ENCODE results near the gene CLEC10A.
"Not testable (repeated sequence)": the region's sequence is repeated elsewhere in the genome, so short reads cannot be mapped to it uniquely, and the experiment has no call there.

CLEC10A gene

DNA sequence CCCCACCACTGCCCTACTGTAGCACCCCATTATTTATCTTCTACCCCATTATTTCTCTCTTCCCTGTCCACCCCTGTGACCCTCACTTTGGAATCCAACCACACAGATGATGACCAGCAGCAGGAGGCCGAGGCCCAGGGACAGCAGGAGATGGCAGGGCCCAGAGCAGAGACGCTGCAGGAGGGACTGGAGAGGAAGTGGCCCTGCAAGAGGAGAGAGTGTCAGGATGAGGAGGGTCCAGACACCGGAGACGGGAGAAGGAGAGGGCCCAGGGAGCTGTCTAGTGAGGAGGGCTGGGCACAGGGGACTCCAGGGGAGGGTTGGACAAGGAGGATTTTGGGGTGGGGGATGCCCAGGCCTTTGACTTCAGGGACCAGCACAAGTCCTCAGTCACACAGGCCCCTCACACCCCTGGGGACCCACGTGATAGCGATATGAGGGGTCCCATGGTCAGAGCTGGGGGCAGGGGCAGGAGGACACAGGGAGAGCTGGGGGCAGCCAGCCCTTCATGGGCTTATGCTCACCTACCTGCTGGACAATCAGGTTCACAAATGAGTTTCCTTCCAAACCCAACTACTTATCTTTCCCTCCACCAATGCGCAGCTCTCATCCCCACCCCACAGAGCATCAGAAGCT lies 2.0 kb downstream of the CLEC10A start:
- in situ Hi-C loops (cut with HindIII; ENCODE audit: low sequenced_read_pairs): no loop called here

DNA sequence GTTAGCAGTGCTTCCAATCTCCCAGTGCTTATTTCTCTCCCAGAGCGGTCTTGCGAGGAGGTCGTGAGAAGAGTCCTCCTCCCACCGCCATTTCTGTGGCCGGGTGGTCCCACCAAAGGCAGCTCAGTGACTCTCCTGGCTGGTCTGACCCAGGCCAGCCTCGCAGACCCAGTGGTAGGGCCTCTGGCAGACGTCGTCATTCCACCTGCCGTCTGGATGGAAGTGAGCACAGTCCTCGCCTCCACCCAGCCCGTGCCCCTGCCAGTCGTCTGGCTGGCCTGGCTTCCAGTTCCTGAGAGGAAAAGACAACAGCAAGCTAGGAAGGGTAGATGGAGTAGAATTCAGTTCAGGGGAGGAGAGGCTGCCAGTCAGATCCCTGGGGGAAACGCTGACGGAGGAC lies 5.1 kb downstream of the CLEC10A start:
- in situ Hi-C loops (cut with HindIII; ENCODE audit: low sequenced_read_pairs): no loop called here

DNA sequence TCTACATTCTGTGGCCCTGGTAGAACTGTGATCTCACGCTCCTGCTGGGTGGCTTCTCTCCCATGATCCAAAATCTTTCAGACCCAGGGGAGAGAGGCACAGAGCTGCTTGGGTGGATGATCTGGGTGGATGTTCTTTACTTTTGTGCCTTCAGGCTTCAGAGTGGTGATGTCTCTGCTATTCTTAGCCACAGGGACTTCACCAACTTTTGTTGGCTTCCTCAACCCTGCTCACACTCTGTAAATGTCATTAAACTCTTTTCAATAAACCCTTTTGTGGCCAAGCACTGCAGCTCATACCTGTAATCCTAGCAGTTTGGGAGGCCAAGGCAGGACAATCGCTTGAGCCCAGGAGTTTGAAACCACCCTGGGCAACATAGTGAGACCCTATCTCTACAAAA lies 7.6 kb downstream of the CLEC10A start:
- in situ Hi-C loops (cut with HindIII; ENCODE audit: low sequenced_read_pairs): no loop called here

DNA sequence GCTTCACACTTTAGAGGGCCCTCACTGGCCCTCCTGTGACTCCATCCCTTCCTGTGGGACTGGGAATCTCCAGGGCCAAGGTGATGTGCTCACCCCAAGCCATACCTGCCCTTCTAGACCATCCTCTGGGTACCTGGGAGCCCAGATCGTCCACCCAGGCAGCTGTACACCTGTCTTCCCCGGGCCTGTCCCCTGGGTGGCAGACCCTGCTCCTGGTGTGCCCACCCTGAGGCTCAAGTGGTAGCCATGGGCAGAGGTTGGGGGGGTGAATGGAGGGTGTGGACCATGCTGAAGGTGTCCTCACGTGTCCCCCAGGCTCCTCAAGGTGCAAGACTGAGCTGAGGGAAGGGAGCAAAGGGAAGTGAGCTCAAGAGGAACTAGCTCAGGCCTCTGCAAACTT lies 9.3 kb downstream of the CLEC10A start:
- in situ Hi-C loops (cut with HindIII; ENCODE audit: low sequenced_read_pairs): no loop called here

DNA sequence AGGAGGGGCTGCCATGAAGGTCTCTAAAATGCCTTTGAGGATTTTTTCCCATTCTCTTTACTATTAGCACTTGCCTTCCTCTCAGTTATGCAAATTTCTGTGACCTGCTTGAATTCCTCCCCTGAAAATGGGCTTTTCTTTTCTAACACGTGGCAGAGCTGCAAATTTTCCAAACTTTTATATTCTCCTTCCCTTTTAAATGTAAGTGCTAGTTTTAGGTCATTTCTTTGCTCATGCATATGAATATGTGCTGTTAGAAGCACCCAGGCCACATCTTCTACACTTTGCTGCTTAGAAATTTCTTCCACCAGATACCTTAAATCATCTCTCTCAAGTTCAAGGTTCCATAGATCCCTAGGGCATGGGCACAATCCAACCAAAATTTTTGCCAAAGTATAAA lies 11.8 kb downstream of the CLEC10A start:
- in situ Hi-C loops (cut with HindIII; ENCODE audit: low sequenced_read_pairs): no loop called here

DNA sequence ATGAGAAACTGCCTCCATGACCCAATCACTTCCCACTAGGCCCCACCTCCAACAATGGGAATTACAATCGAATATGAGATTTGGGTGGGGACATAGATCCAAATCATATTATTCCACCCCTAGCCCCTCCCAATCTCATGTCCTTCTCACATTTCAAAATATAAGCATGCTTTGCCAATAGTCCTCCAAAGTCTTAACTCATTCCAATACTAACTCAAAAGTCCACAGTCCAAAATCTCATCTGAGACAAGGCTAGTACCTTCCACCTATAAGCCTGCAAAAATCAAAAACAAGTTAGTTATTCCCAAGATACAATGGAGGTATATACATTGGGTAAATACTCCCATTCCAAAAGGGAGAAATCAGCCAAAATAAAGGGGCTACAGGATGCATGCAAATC lies 12.9 kb downstream of the CLEC10A start:
- in situ Hi-C loops (cut with HindIII; ENCODE audit: low sequenced_read_pairs): no loop called here

DNA sequence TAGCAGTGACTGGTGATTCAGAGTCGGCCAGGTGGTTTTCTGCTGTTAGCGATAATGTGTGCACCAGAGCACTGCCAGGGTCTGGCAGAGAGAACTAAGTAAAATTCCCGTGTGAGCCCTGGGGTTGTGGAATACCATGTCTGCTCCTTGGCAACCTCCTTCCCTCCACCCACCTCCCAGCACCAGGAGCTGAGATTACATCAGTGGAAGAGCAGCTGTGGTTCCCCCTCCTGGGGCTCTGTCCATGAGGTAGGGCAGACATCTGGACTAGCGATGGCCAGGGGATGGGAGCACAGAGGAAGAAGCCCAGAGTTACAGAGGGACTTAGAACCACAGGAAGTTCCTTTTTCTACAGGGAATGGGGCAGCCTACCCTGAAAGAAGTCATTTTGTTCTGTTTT lies 15.8 kb downstream of the CLEC10A start:
- in situ Hi-C loops (cut with HindIII; ENCODE audit: low sequenced_read_pairs): no loop called here

DNA sequence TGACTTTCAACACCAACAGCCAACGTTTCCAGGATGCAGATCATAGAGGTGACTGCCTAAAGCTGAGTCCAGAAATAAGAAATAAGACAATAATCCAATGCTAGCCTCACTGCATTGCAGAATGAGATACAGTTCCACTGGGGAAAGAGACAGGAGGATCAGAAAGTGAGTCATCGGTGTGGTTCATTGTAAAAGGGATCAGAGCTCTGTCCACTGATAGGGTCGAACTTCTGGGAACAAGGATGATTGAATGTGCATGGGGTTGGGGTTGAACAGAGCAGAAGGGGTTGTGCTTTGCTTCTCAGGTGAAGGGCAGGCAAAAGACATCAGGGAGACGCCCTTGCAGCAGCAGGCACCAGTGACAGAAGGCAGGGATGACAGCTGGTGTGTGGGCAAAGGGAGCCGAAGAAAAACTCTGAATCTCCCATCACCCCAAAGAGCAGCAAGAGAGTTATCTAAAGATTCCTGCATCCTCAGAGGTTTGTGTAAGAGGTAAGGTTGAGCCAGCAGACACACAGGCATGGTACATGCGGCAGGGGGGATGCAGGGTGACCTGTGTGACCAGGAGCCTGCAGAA lies 16.4 kb downstream of the CLEC10A start:
- in situ Hi-C loops (cut with HindIII; ENCODE audit: low sequenced_read_pairs): no loop called here

DNA sequence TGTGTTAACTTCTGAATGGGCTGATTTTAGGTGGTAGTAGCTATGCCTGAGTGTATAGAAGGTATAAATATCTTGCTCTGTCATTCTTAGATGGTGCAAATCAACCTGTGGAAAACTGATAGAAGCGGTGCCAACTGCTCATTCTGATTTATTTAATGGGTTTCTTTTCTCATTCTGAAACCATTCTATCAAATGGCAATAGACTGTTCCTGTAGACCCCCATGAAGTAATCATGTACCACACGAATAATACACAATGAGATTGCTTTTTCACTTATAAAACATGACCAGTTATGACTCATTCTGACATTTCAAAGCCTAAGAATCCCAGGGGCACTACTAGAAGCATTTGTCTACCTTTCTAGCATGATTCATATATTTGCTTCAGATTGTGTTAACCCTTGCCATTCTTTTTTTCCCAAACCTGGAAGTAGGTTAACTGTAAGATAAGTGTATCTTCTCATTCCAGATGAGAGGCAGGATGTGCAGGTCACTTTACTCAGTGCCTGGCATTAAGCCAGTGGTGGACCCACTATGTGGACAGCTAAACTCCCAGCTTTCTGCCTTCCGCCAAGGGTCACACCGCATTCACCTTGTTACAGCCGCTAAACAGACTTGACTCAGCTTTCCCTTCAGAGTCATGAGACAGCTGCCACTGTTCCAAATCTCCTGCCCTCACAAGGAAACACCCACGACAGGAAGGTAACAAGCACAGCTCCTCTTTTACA lies 19.7 kb downstream of the CLEC10A start:
- in situ Hi-C loops (cut with HindIII; ENCODE audit: low sequenced_read_pairs): no loop called here

DNA sequence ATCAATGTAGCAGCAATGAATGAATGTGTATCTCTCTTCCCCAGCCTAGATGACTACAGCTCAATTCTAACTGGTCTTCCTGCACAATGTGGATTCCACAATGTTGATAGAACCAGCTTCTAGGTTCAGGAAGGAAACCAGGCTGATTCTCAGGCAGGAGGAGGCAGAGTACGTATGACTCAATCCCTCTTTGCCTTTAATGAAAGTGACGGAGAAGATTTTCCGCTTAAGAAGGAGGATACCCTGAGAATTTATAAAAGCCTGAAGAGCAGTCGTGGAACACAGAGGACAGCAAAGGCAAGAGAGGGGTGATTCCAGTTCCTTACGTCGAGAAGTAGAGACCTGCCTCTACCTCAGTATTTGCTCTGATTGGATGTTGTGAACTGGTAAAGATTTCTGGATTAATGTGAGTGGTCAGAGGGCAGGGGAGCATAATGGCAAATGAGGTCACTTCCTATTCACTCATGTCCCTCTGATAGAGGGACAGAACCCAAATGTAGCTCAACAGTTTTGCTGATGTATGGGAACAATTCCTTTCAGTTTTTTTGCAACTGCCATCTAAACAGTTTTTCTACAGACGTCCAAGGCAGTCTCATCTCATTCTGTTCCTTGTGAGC lies 21.1 kb downstream of the CLEC10A start:
- in situ Hi-C loops (cut with HindIII; ENCODE audit: low sequenced_read_pairs): no loop called here

DNA sequence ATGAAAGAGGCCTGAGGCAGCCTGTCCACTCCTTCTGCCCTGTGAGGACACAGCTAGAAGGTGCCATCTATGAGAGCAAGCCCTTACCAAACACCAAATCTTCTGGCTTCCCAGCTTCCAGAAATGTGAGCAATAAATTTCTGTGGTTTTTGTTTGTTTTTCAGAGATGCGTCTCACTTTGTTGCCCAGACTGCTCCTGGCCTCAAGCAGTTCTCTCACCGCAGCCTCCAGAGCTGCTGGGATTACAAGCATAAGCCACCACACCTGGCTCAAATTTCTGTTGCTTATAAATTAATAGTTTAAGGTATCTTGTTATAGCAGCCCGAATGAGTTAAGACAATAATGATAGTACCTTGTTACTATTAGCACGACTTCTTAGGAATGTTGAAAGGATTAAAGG lies 23.7 kb downstream of the CLEC10A start:
- in situ Hi-C loops (cut with HindIII; ENCODE audit: low sequenced_read_pairs): no loop called here

DNA sequence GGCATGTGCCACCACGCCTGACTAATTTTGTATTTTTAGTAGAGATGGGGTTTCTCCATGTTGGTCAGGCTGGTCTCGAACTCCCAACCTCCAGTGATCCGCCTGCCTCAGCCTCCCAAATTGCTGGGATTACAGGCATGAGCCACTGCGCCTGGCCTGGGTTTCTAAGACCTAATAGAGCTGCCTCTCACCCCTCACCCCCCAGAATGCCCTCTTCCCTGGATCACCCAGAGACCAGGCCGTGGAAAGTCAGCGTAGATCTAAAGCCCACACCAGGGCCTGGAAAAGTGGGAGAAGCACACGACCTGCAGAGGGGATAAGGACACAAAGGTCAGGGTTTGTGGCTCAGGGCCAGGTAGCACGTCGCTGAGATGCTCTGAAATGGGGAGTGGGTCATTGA lies 29.5 kb downstream of the CLEC10A start:
- in situ Hi-C loops (cut with HindIII; ENCODE audit: low sequenced_read_pairs): not testable (repeated sequence)

DNA sequence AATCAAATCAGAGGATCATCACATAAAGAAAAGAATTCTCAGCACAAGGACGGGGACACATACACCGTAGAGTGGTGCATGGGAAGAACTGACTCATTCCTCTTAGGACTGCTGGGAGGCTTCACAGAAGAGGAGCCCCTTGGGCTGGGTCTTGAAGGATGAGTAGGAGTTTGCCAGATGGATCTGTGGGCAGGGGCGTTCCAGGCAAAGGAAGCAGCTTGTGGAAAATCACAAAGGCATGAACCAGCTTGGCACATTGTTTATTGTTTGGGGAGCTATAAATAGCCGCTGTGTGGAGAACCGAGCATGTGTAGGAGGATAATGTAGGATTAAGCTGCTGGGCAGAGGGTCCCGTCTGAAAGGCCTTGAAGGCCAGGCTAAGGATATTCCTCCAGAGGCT lies 31.1 kb downstream of the CLEC10A start:
- in situ Hi-C loops (cut with HindIII; ENCODE audit: low sequenced_read_pairs): no loop called here

DNA sequence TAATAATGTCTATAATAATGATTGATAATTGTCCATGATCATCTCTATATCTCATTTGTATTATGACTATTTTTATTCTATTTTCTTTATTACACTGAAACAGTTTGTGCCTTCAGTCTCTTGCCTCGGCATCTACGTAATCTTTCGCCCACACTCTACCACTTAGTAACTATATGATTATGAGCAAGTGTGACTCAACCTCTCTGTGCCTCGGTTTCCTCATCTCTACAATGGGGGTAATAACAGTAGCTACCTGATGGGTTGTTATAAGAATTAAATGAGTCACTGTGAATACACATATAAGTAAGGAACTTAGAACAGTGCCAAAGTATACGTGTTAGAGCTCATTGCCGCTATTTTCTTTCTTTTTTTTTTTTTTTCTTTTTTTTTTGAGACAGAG lies 32.5 kb downstream of the CLEC10A start:
- in situ Hi-C loops (cut with HindIII; ENCODE audit: low sequenced_read_pairs): no loop called here

DNA sequence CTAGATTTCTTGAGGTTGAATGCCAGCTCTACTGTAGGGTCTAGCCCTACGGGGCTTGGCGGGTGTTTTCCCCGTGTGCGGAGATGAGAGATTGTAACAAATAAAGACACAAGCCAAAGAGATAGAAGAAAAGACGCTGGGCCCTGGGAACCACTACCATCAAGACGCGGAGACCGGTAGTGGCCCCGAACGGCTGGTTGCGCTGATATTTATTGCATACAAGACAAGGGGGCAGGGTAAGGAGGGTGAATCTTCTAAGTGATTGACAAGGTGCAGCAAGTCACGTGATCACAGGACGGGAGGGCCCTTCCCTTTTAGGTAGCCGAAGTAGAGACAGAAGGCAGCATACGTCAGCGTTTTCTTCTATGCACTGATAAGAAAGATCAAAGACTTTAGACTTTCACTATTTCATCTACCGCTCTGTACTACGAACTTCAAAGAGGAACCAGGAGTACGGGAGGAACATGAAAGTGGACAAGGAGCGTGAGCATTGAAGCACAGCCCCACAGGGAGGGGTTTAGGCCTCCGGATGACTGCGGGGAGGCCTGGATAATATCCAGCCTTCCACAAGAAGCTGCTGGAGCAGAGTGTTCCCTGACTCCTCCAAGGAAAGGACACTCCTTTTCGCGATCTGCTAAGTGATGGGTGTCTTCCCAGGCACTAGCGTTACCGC lies 33.2 kb downstream of the CLEC10A start:
- in situ Hi-C loops (cut with HindIII; ENCODE audit: low sequenced_read_pairs): not testable (repeated sequence)

DNA sequence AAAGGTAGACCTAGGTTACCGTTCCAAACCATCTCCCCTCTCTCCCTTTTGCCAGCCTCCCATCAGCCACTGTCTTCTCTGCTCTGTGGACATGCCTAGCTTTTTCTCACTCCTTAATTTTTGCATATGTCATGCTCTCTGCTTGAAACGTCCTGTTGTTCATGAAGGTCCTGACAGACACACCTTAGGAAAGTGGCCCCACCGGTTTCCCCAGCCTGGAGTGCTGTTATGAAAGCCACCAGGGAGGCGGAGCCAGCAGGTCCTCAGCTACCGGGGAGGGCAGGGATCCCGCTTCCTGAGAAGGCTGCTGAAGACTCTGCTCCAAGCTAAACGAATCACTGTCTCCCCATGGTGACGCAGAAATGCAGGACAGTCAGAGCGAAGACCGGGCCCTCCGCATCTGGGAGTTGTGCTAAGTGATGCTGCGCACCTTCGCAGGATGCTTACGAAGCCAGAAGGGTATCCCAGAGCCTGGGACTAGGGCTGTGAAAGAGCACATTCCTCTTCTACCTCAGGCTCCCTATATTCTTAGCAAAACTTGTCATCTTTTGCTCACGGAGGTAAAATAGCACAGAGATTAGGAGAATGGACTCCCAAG lies 33.8 kb downstream of the CLEC10A start:
- in situ Hi-C loops (cut with HindIII; ENCODE audit: low sequenced_read_pairs): no loop called here

DNA sequence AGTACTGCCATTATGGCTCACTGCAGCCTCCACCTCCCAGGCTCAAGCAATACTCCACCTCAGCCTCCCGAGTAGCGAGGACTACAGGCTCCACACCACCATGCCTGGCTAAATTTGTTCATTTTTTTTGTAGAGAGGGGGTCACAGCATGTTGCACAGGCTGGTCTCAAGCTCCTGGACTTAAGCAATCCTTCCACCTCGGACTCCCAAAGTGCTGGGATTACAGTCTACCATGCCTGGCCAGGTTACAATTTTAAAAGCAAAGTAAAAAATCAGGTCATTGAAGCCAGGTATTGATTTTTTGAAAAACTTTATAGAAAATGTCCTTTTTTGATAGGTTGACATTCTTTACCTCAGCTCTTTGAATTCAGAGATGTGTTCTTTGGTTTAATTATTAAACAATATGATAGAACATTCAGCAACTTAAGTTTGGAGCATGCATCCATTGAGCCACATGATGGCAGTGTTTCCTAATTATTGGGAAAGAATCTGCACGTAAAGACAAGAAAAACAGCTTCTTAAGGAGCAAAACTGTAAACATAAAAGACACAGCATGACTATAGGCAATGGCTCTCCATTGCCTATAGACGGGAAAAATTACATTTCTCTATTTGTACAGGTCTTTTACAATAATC lies 34.4 kb downstream of the CLEC10A start:
- in situ Hi-C loops (cut with HindIII; ENCODE audit: low sequenced_read_pairs): no loop called here

DNA sequence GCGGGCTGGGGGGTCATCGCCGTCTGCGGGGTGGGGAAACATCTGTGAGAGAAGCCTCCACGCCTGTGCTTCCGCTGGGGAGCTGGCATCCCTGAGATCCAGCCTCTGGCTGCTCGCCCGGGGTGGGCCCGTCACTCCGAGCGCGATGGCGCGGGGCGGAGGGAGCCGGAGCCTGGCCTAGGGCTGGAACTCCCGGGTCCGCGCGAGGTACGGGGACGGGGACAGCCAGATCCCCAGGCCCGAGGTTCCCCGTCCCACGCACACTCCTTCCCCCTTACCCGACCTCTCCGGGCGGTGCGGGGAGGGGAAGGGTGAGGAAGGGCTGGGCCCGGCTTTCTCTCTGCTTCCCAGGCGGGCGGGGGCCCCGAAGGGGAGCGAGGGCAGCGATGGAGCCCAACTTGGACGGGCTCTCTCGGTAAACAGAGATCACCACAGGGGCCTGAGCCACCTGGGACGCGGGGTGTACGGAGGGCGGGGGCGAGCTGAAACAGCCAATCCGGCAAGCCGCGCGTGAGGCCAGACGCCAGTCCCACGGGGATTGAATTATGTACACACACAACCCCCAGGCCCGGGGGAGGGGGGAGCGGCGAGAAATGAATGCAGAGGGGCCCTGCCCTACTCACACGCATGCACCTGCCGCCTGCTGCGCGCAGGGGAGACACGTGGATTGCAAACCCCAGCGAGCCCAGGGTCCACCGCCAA lies 36.4 kb downstream of the CLEC10A start, which contains the start of gene SLC16A11:
Gene SLC16A11, minus strand, starts transcription at position 596 of the 702 bp plus-strand sequence. Its CDS starts 579 bp downstream, at position 17.
- in situ Hi-C loops (cut with HindIII; ENCODE audit: low sequenced_read_pairs): no loop called here

DNA sequence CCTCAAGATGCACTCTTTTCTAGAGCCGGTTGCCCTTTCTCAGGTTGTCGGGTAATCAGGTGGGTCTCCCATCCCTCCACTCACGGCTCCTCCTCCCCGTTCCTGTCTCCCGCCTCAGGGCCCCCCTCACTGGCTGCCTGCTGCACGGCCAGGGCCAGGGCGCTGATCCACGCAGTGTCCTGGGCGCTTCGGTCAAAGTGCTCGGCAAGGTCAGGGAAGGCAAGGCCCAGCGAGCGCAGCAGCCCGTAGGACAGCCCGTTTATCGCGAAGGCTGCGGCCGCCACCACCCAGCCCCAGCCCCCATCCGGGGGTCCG lies 36.9 kb downstream of the CLEC10A start:
- in situ Hi-C loops (cut with HindIII; ENCODE audit: low sequenced_read_pairs): no loop called here
